Peyer's patch (tissue), 4 donors: Measurements from ENCODE around the gene TNFRSF18. TPM values are rescaled to one million over a fixed set of nuclear protein-coding genes. Genes with fewer than 3 reads are reported as not detected.

Experiments used
- DNase-seq, 3 donors: peaks; one replicate each; pipeline ENCODE4 v3.0.0-alpha.2; 2017 to 2019
- H3K27ac ChIP-seq, 4 donors: fragments of 200-600 bp; sonication (generic); one replicate each; pipeline ENCODE4 v1.5.1; 2016 to 2019
- H3K27me3 ChIP-seq, 2 donors: fragments of 200-600 bp; sonication (generic); one replicate each; pipeline ENCODE4 v1.5.1; 2019
- H3K36me3 ChIP-seq, 3 donors: fragments of 200-600 bp; sonication (generic); one replicate each; pipeline ENCODE4 v1.5.1; 2016 to 2019
- H3K4me1 ChIP-seq, 4 donors: fragments of 200-600 bp; sonication (generic); one replicate each; pipeline ENCODE4 v1.5.1; 2016 to 2019
- H3K4me3 ChIP-seq, 4 donors: fragments of 200-600 bp; sonication (generic); 1 replicate in 3 of 4; 2 replicates in 1 of 4; pipeline ENCODE4 v1.5.1; 2016 to 2019; ENCODE audit warnings: mild to moderate bottlenecking in 1 of 4
- H3K9me3 ChIP-seq, 4 donors: fragments of 200-600 bp; sonication (generic); one replicate each; pipeline ENCODE4 v1.5.1; 2016 to 2019; ENCODE audit warnings: mild to moderate bottlenecking in 1 of 4
- POLR2A ChIP-seq, 2 donors: fragments of 450-650 bp; IDR thresholded peaks; one replicate each; pipeline ENCODE4 v1.5.1; 2017; ENCODE audit warnings: antibody characterized with exemption in 2 of 2, mild to moderate bottlenecking in 2 of 2, moderate library complexity in 2 of 2
- total RNA-seq, 4 donors: library from RNA; depleted of rRNA; stranded (reverse); fragments of >200 nt; gene quantifications; one replicate each; pipeline ENCODE4 v1.1.0, GENCODE V29; 2016
- TF ChIP-seq, protein P1 (sequence below), 6 experiments: fragments of 450-650 bp in 4 of 6; fragments of 200-600 bp in 2 of 6; sonication (generic) in 1 of 6; IDR thresholded peaks; one replicate each; pipeline ENCODE4 v1.5.1; 2017 to 2019; ENCODE audit warnings: antibody characterized with exemption in 6 of 6, mild to moderate bottlenecking in 3 of 6, moderate library complexity in 1 of 6

TNFRSF18 gene
- total RNA-seq, 4 donors from 2014 or later: 0.70 to 38.0 (median 3.2) TPM; not detected in 1

DNA sequence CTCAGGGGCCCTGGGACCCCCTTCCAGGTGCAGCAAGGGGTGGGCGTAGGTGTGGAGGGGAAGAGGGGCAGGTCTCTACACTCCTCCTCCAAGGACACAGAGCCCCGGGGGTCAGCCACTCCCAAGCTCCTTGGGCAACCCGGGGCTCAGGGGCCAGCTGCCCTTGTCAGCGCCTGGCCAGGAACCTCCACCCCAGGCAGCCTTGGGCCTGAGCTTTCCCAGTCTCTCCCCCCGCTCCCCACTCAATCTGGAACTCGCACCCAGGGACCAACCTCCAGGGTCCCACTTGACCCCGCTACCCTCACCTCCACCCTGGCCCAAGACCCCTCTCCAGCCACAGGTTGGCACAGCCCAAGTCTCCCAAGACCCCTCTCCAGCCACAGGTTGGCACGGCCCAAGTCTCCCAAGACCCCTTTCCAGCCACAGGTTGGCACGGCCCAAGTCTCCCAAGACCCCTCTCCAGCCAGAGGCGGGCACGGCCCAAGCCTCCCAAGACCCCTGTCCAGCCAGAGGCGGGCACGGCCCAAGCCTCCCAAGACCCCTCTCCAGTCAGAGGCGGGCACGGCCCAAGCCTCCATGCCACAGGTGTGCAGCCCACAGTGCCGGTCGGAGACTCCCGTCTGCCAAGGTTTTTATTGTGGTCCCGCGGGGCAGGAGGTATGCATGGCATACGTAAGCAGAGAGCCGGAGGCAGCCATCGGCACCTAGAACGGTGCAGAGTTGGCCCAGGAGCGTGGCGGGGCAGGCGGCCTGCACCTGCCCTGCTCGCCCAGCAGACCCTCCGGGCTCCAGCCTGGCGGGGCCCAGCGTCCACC is 4.5 kb upstream of the TNFRSF18 start:
- peaks cover 0 to 8% of the 10 kb centered on the region in 2 donors for H3K27me3 ChIP-seq
- H3K4me1 ChIP-seq: peaks cover 0 to 70% (median 46%) of the 10 kb centered on the region in 4 donors
- no peaks in the 10 kb centered on the region for H3K9me3 ChIP-seq
- H3K36me3 ChIP-seq: no peaks in the 10 kb centered on the region
- TF ChIP-seq, protein P1, sequence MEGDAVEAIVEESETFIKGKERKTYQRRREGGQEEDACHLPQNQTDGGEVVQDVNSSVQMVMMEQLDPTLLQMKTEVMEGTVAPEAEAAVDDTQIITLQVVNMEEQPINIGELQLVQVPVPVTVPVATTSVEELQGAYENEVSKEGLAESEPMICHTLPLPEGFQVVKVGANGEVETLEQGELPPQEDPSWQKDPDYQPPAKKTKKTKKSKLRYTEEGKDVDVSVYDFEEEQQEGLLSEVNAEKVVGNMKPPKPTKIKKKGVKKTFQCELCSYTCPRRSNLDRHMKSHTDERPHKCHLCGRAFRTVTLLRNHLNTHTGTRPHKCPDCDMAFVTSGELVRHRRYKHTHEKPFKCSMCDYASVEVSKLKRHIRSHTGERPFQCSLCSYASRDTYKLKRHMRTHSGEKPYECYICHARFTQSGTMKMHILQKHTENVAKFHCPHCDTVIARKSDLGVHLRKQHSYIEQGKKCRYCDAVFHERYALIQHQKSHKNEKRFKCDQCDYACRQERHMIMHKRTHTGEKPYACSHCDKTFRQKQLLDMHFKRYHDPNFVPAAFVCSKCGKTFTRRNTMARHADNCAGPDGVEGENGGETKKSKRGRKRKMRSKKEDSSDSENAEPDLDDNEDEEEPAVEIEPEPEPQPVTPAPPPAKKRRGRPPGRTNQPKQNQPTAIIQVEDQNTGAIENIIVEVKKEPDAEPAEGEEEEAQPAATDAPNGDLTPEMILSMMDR (IDR thresholded peaks at IDR 0.05): no peak
- TF ChIP-seq POLR2A (IDR thresholded peaks at IDR 0.05): no peak
- no peak overlapping the region for H3K27ac ChIP-seq
- no peak overlapping the region for H3K4me3 ChIP-seq
- DNase-seq: peak in 1 of 3 donors; percentile 42

DNA sequence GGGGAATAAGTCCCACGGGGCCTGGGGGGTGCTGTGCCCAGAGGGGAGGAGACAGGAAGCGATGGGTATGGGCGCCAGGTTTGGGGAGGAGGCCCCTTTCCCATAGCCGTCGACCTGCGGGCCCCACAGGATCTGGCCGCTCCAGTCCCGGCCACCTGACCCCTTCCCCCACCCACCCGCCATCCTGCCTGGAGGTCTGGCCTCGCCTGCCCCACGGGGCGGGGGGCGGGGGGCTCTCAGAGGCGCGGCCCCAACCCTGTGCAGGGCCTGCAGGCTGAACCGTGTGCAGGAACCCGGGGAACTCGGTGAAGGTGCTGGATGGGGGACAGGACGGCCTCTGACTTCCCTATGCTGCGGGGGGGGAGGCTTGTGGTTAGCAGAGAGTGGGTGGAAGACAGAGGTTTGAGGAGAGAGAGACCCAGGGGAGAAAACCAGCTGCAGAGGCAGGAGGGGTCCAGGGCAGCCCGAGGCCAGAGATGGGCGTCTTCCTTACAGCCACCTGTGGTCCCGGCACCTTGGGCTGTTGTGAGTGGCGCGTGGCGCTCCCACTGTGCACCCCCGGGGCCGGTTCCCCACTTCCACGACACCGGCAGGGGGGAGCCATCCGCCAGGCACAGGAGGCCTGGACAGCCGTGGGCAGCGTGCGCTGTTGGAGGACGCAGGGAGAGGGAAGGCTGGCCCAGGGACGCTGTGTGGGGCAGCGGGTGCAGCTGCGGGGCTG is 2.5 kb upstream of the TNFRSF18 start:
- no peak for TF ChIP-seq POLR2A (IDR thresholded peaks at IDR 0.05)
- TF ChIP-seq, protein P1 (IDR thresholded peaks at IDR 0.05): no peak
- H3K27ac ChIP-seq: peak overlapping the region; percentile 52 to 81 (median 62)
- peak in 2 of 3 donors; percentile 81 to 82 for DNase-seq
- no peaks in the 10 kb centered on the region for H3K36me3 ChIP-seq
- H3K4me1 ChIP-seq: peaks cover 0 to 64% (median 36%) of the 10 kb centered on the region in 4 donors
- peak overlapping the region; percentile 12 to 33 (median 28) for H3K4me3 ChIP-seq
- H3K27me3 ChIP-seq: peaks cover 0 to 8% of the 10 kb centered on the region in 2 donors
- no peaks in the 10 kb centered on the region for H3K9me3 ChIP-seq

DNA sequence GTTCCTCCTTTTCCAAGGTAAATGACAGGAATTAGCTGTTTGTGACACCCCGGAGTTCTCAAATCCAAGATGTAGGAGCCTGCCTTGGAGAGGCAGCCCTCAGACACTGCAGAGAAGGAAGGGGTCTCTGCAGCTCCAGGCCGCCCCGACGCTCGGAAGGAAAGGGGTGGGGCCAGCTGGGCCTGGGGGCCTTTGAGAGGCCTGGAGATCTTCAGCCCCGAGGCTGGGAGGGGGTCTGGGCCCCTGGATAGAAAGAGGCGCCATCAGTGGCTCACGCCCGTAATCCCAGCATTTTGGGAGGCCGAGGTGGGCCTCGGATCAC is 1.1 kb upstream of the TNFRSF18 start:
- H3K4me3 ChIP-seq: no peak overlapping the region
- no peaks in the 10 kb centered on the region for H3K36me3 ChIP-seq
- H3K4me1 ChIP-seq: peaks cover 0 to 51% (median 30%) of the 10 kb centered on the region in 4 donors
- peak in 1 of 3 donors; percentile 43 for DNase-seq
- no peak for TF ChIP-seq POLR2A (IDR thresholded peaks at IDR 0.05)
- TF ChIP-seq, protein P1 (IDR thresholded peaks at IDR 0.05): no peak
- no peaks in the 10 kb centered on the region for H3K9me3 ChIP-seq
- H3K27me3 ChIP-seq: peaks cover 0 to 8% of the 10 kb centered on the region in 2 donors
- H3K27ac ChIP-seq: peak overlapping the region; percentile 52 to 81 (median 62)

DNA sequence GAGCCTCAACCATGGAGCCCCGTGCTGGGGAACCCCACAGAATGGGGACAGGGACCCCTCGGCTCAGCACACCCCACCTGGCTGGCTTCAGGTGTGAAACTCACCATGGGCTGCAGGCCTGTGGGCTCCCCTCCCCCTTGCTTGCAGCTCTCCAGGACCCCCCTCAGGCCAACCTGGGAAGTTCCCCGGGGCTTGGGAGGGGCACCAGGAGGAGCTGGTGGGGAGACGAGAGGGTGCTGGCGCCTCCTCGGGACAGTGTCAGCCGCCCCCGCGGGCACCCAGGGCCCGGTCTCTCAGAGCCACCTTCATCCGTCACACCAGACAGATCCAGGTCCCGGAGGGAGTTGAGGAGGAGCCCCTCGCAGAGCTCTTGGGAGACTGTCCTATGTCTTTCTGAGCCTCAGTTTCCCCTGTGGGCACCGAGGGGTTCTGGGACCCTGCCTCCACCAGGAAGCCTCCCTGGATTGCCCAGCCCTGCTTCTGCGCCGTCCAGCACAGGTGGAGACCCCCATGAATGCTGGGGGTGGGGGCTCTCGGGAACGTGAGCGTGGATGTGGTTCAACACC is 657 bp upstream of the TNFRSF18 start:
- H3K27me3 ChIP-seq: peaks cover 0 to 8% of the 10 kb centered on the region in 2 donors

More for the DNA sequence above, 657 bp upstream of the TNFRSF18 start:
- Histone ChIP-seq H3K9me3 (no peaks in the 10 kb centered on the region), H3K27ac (peak overlapping the region in 2 of 4 donors; percentile 59 to 61), H3K4me3 (peak overlapping the region in 3 of 4 donors; percentile 19 to 44 (median 43)), H3K4me1 (peaks cover 0 to 46% (median 30%) of the 10 kb centered on the region in 4 donors), H3K36me3 (no peaks in the 10 kb centered on the region)
- peak in 1 of 3 donors; percentile 47 for DNase-seq
- TF ChIP-seq POLR2A (IDR thresholded peaks at IDR 0.05): no peak
- TF ChIP-seq, protein P1 (IDR thresholded peaks at IDR 0.05): no peak
